Trophoblast cell (in vitro differentiated cells and primary cell): ENCODE measurements around the gene RTN4RL2.
A peak's percentile ranks its signal among the peaks of the same experiment; 100 is the strongest.

Experiments
- DNase-seq, 2 donors: peaks; one replicate each; pipeline ENCODE4 v3.0.0-alpha.2; 2016
- H2AFZ ChIP-seq: 2 replicates; pipeline ENCODE4 v1.6.1; 2013; ENCODE audit warnings: low read length, moderate library complexity, mild to moderate bottlenecking; ENCODE audit not compliant: insufficient read depth, poor library complexity
- H2AK5ac ChIP-seq: 2 replicates; pipeline ENCODE4 v1.6.1; 2013; ENCODE audit warnings: mild to moderate bottlenecking, low read length
- H2BK120ac ChIP-seq: 2 replicates; pipeline ENCODE4 v1.6.1; 2013; ENCODE audit warnings: low read length, mild to moderate bottlenecking, moderate library complexity; ENCODE audit not compliant: insufficient read depth, poor library complexity
- H2BK12ac ChIP-seq: 2 replicates; pipeline ENCODE4 v1.6.1; 2013; ENCODE audit warnings: mild to moderate bottlenecking, low read length, moderate library complexity
- H2BK5ac ChIP-seq: 2 replicates; pipeline ENCODE4 v1.6.1; 2013; ENCODE audit warnings: low read length, low read depth, moderate library complexity, mild to moderate bottlenecking; ENCODE audit not compliant: poor library complexity
- H3K14ac ChIP-seq: 2 replicates; pipeline ENCODE4 v1.6.1; 2013; ENCODE audit warnings: mild to moderate bottlenecking, low read length
- H3K18ac ChIP-seq: 2 replicates; pipeline ENCODE4 v1.6.1; 2013; ENCODE audit warnings: mild to moderate bottlenecking, low read length
- H3K23ac ChIP-seq: 2 replicates; pipeline ENCODE4 v1.6.1; 2013; ENCODE audit warnings: low read length
- H3K27ac ChIP-seq: 2 replicates; pipeline ENCODE4 v1.5.1; 2013; ENCODE audit warnings: low read depth, mild to moderate bottlenecking, inconsistent platforms, low read length, moderate library complexity
- H3K27me3 ChIP-seq: 2 replicates; pipeline ENCODE4 v1.6.1; 2013; ENCODE audit warnings: inconsistent platforms, mild to moderate bottlenecking, low read length, moderate library complexity; ENCODE audit not compliant: insufficient read depth
- H3K36me3 ChIP-seq, 2 experiments: 1 replicate in 1 of 2; 2 replicates in 1 of 2; pipeline ENCODE4 v1.6.1; 2013; ENCODE audit warnings: low read length in 2 of 2, mild to moderate bottlenecking in 2 of 2, moderate library complexity in 1 of 2; ENCODE audit not compliant: insufficient read depth in 2 of 2, control insufficient read depth in 1 of 2
- H3K4ac ChIP-seq: 2 replicates; pipeline ENCODE4 v1.6.1; 2013; ENCODE audit warnings: low read depth, mild to moderate bottlenecking, low read length, moderate library complexity
- H3K4me1 ChIP-seq, 2 experiments: 1 replicate in 1 of 2; 2 replicates in 1 of 2; pipeline ENCODE4 v1.6.1; 2013; ENCODE audit warnings: low read length in 2 of 2, mild to moderate bottlenecking in 2 of 2, moderate library complexity in 1 of 2; ENCODE audit not compliant: insufficient read depth in 2 of 2, control insufficient read depth in 1 of 2
- H3K4me2 ChIP-seq: 2 replicates; pipeline ENCODE4 v1.6.1; 2013; ENCODE audit warnings: inconsistent platforms, mild to moderate bottlenecking, low read length, moderate library complexity
- H3K4me3 ChIP-seq: 2 replicates; pipeline ENCODE4 v1.5.1; 2013; ENCODE audit warnings: mild to moderate bottlenecking, low read depth, low read length, inconsistent platforms
- H3K79me1 ChIP-seq: one replicate; pipeline ENCODE4 v1.6.1; 2013; ENCODE audit warnings: low read length
- H3K79me2 ChIP-seq: 2 replicates; pipeline ENCODE4 v1.6.1; 2013; ENCODE audit warnings: low read length, mild to moderate bottlenecking; ENCODE audit not compliant: control insufficient read depth, insufficient read depth, poor library complexity
- H3K9ac ChIP-seq: 2 replicates; pipeline ENCODE4 v1.6.1; 2013; ENCODE audit warnings: mild to moderate bottlenecking, low read length
- H3K9me3 ChIP-seq: 2 replicates; pipeline ENCODE4 v1.6.1; 2013; ENCODE audit warnings: low read depth, mild to moderate bottlenecking, control low read depth, inconsistent platforms, low read length; ENCODE audit not compliant: insufficient read depth
- H4K12ac ChIP-seq: 2 replicates; pipeline ENCODE4 v1.6.1; 2013; ENCODE audit warnings: low read depth, mild to moderate bottlenecking, low read length, moderate library complexity
- H4K8ac ChIP-seq: 2 replicates; pipeline ENCODE4 v1.6.1; 2013; ENCODE audit warnings: low read depth, mild to moderate bottlenecking, low read length, moderate library complexity
- H4K91ac ChIP-seq: one replicate; pipeline ENCODE4 v1.6.1; 2013; ENCODE audit warnings: low read depth, mild to moderate bottlenecking, low read length, moderate library complexity
- WGBS: extraction: QIAGEN DNeasy Blood & Tissue Kit; methylation state at CpG from one replicate; pipeline ENCODE4 v1.1.7; 2013; ENCODE audit warnings: missing lambda C conversion rate; ENCODE audit not compliant: insufficient read length, insufficient coverage; ENCODE audit errors: extremely low coverage; 5-methylcytosine and 5-hydroxymethylcytosine counted together

RTN4RL2 gene

DNA sequence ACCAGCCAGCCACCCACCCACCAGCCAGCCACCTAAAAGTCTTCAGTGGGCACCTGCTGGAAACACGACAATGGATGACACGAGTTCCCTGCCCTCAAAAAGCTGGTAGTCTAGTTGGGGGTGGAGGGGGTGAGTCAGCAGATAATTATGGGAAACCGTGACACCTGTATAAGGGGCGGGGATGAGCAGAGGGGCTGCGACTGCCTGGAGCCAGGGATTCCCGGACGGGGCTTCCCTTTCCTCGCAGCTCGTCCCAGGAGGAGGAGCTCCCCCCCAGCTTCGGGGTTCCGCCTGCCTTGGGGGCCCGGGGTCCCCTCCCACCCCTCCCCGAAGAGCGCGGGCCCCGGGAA, 2.3 kb upstream of the RTN4RL2 start:
- no peak overlapping the region for H2BK120ac ChIP-seq
- H3K18ac ChIP-seq: no peak overlapping the region
- H4K8ac ChIP-seq: no peak overlapping the region
- H3K36me3 ChIP-seq: no peaks in the 10 kb centered on the region
- H3K23ac ChIP-seq: no peak overlapping the region
- peaks cover 6% of the 10 kb centered on the region for H3K9me3 ChIP-seq
- H4K12ac ChIP-seq: no peak overlapping the region
- H3K14ac ChIP-seq: no peak overlapping the region
- H2BK12ac ChIP-seq: no peak overlapping the region
- H3K27me3 ChIP-seq: peaks cover 46% of the 10 kb centered on the region
- no peak overlapping the region for H3K4me3 ChIP-seq
- no CpG with 5 or more reads among the region's 16 CpGs for WGBS
- no peak overlapping the region for H4K91ac ChIP-seq
- no peak overlapping the region for H3K4ac ChIP-seq
- peaks cover 5 to 7% of the 10 kb centered on the region in 2 experiments for H3K4me1 ChIP-seq
- H3K9ac ChIP-seq: no peak overlapping the region
- H2AFZ ChIP-seq: no peak overlapping the region
- peak in 1 of 2 donors; percentile 42 for DNase-seq
- no peak overlapping the region for H3K27ac ChIP-seq
- no peak overlapping the region for H3K4me2 ChIP-seq
- H2AK5ac ChIP-seq: no peak overlapping the region
- no peaks in the 10 kb centered on the region for H3K79me1 ChIP-seq
- H3K79me2 ChIP-seq: no peaks in the 10 kb centered on the region
- H2BK5ac ChIP-seq: no peak overlapping the region

DNA sequence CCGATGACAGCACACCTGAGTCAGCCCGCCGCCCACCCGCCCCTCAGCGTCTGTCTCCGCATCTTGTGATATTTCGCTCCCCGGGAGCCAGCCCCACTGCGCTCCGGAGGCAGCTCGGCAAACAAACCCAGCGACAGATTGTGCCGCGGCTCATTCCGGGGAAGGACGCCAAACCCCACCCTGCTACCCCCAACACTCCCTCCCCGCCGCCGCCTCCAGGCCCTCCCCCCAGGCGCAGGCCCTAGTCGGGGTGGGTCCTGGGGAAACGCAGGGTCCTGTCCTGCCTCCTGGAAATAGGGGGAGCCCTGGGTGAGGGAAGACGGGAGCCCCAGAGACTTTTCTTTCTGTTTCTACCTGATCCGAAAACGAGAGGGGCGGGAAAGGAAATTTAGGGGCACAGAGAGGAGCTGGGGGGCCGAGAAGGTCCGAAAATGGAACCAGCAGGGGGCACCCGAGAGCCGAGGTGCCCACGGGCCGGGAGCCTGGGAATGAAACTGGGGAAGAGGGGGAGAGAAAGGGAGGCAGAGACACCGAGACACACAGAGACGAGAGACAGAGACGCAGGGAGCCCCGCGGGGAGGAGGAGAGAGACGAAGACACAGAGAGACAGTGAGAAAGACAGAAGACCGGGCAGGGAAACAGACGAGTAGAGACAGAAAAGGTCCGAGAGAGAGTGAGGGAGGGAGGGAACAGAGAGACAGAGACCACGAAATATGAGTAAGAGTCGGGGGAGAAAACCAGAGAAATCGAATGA, 1.7 kb upstream of the RTN4RL2 start:
- Histone ChIP-seq H3K14ac (no peak overlapping the region), H3K4me2 (peak overlapping the region; percentile 46), H3K4me1 (peaks cover 5 to 7% of the 10 kb centered on the region in 2 experiments), H3K4ac (no peak overlapping the region), H3K79me2 (no peaks in the 10 kb centered on the region), H3K9ac (no peak overlapping the region), H3K23ac (no peak overlapping the region), H3K18ac (no peak overlapping the region), H3K4me3 (no peak overlapping the region), H3K27ac (no peak overlapping the region), H3K79me1 (no peaks in the 10 kb centered on the region), H4K8ac (no peak overlapping the region), H4K91ac (no peak overlapping the region), H3K9me3 (peaks cover 6% of the 10 kb centered on the region), H2BK120ac (no peak overlapping the region), H2AFZ (peak overlapping the region; percentile 46), H2AK5ac (no peak overlapping the region), H2BK12ac (no peak overlapping the region), H2BK5ac (no peak overlapping the region), H3K27me3 (peaks cover 48% of the 10 kb centered on the region), H3K36me3 (no peaks in the 10 kb centered on the region), H4K12ac (no peak overlapping the region)
- WGBS: no CpG with 5 or more reads among the region's 44 CpGs
- DNase-seq: peak in 1 of 2 donors; percentile 65

DNA sequence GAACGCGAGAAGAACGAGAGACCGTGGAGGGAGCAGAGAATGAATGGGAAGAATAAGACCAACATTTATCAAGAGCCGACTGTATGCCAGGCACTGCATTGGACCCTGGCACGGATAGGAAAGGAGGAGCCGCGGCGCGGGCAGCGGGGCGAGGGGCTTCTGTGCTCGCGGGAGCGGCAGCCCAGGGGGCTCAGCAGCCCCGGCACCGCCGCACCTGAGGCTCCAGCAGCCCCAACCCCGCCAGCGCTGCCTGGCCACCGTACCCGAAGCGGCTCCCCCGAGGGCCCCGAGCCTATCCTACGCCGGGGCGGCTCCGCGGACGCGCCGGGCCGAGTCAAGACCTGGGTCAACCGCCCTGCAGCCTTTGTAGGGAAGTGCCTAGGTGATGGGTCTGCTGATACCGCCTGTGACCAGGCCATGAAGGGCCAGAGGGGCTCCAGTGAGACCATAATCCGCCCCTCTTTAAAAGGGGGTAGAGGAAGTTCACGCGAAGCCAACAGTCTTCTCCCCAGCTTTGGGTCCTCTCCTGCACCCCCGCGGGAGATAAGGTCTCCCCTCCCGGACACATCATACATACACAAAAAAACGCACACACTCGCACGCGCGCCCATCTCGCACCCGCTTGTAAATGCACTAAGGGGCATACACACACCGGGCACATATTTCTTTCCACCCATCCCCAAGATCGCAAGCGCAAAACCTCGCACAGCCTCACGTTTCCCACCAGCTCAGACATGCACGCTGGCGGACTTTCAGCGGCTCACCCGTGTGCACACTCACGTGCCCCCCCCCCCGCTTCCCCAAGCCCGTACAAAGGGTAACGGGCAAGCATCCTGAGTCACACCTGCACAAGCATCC, 935 bp upstream of the RTN4RL2 start:
- Histone ChIP-seq H3K9ac (no peak overlapping the region), H2BK5ac (no peak overlapping the region), H3K4ac (no peak overlapping the region), H3K79me2 (no peaks in the 10 kb centered on the region), H4K12ac (no peak overlapping the region), H3K36me3 (no peaks in the 10 kb centered on the region), H4K8ac (no peak overlapping the region), H3K27ac (no peak overlapping the region), H3K4me2 (no peak overlapping the region), H4K91ac (no peak overlapping the region), H2BK120ac (no peak overlapping the region), H3K27me3 (peaks cover 48% of the 10 kb centered on the region), H3K79me1 (no peaks in the 10 kb centered on the region), H3K4me3 (no peak overlapping the region), H3K4me1 (peaks cover 5 to 7% of the 10 kb centered on the region in 2 experiments), H2BK12ac (no peak overlapping the region), H3K18ac (no peak overlapping the region), H2AFZ (no peak overlapping the region), H3K9me3 (peaks cover 6% of the 10 kb centered on the region), H3K23ac (no peak overlapping the region), H2AK5ac (no peak overlapping the region), H3K14ac (no peak overlapping the region)
- no CpG with 5 or more reads among the region's 62 CpGs for WGBS
- peak in 1 of 2 donors; percentile 42 for DNase-seq

DNA sequence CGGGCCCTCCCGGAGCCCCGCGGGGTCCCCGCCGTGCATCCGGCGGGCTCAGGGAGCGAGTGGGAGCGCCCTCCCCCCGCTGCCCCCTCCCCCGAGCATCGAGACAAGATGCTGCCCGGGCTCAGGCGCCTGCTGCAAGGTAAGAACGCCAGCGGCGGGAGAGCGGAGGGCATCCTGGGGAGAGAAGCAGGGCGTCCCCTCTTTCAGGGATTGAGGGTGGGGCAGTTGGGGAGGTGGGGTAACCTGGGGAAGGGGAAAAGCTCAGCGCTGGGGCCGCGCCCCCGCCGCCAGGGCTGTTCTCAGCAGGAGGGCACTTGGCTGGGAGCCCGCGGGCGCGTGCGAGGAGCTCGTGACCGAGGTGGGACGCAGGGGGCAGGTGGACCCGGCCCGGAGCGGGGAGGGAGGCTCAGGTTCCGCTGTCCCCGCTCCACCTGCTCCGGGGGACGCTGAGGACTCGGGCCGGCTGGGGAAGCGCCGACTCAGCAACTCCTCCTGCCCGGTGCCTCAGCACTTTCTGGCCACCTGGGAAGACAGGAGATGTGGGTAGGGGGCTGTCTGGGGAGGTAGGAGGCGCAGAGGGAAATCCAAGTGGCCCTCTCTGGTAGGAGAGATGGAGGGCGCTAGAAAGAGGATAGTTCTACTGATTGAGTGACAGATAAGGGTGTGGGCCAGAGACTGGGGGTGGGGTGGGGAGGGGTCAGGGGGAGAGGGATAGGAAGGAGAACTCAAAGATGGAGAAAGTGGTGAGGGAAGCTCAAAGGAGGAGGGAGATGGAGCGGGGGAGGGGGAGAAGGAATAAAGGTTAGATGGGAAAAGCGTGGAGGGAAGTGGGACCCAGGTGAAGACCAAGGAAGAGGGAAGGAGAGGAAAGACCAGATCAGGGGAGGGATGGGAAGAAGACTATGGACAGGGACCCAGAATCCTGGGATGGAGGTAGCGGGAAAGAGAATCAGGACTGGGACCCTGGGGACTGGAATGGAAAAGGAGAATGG, 726 bp downstream of the RTN4RL2 start:
- no peak overlapping the region for H2BK5ac ChIP-seq
- peak in 1 of 2 donors; percentile 16 for DNase-seq
- no peak overlapping the region for H3K4ac ChIP-seq
- no peaks in the 10 kb centered on the region for H3K79me2 ChIP-seq
- H3K9ac ChIP-seq: no peak overlapping the region
- H3K4me1 ChIP-seq: peaks cover 5 to 7% of the 10 kb centered on the region in 2 experiments
- no peak overlapping the region for H2AK5ac ChIP-seq
- no peak overlapping the region for H4K91ac ChIP-seq
- no peak overlapping the region for H2BK120ac ChIP-seq
- no peak overlapping the region for H3K18ac ChIP-seq
- no peaks in the 10 kb centered on the region for H3K79me1 ChIP-seq
- H3K14ac ChIP-seq: no peak overlapping the region
- peak overlapping the region; percentile 32 for H2AFZ ChIP-seq
- peaks cover 48% of the 10 kb centered on the region for H3K27me3 ChIP-seq
- H4K8ac ChIP-seq: no peak overlapping the region
- no peak overlapping the region for H3K23ac ChIP-seq
- H3K27ac ChIP-seq: no peak overlapping the region
- no peak overlapping the region for H3K4me3 ChIP-seq
- H4K12ac ChIP-seq: no peak overlapping the region
- H2BK12ac ChIP-seq: no peak overlapping the region
- peaks cover 6% of the 10 kb centered on the region for H3K9me3 ChIP-seq
- no CpG with 5 or more reads among the region's 50 CpGs for WGBS
- peak overlapping the region; percentile 68 for H3K4me2 ChIP-seq
- no peaks in the 10 kb centered on the region for H3K36me3 ChIP-seq
